ENCODE data around the gene SPATA6L.
A peak's percentile ranks its signal among the peaks of the same experiment; 100 is the strongest.

Gene SPATA6L

GRCh38 chr9:4666042-4666699, at the start of gene SPATA6L:
Gene SPATA6L, minus strand, starts transcription at chr9:4666480. Its CDS starts 230 bp downstream, at chr9:4666250.
- no peak for DNase-seq

- no peak for DNase-seq
These were observed 48.2 kb upstream of the SPATA6L start for GRCh38 chr9:4714266-4715016.

DNA sequence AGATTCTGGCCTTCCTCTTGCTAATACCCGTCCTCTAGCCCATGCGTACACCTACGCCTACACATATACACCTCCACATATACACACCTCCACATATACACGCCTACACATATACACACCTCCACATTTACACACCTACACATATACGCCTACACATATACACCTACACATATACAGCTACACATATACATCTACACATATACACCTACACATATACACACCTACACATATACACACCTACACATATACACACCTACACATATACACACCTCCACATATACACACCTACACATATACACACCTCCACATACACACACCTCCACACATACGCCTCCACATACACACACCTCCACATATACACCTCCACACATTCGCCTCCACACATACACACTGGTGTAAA, 47.6 kb upstream of the SPATA6L start:
- no peak for DNase-seq

- DNase-seq, result no peak
These were observed 43.1 kb upstream of the SPATA6L start for GRCh38 chr9:4709380-4709779.

GRCh38 chr9:4706971-4707622, 40.8 kb upstream of the SPATA6L start:
- DNase-seq, result no peak

DNA sequence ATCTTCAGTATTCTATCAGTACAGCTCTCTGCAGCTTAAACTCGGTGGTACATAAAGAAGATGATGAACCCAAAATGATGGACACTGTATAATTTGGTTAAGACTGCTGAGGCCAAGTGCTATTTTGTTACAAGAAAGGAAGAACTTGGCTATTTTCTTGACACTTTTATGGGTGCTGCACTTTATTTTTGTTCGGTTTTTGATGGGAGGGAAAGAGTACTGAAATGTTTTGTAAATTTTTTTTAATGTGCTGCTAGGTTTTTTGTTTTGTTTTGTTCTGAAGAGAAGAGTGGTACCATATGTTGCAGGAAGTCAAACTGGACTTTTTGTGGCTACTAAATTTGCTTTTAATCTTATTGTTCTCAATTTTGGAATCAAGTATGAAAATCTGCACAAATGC, 39.7 kb upstream of the SPATA6L start:
- DNase-seq, result no peak

DNA sequence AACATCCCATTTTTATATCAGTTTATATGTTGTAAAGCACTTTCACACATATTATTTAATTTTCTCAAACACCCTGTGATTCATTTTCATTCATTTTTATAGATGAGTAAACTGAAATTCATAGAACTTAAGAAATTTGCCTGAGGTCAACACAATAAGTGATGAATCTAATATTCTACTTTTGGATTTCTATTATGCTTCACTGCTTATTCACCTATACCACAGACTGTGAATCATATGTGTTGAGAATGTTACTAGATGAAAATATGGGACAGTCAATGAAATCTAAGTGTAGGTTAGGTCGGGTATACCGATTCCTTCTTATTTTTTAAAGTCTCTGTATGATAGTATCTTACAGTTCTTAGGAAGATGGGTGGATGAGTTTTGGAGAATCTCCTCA, 37.8 kb upstream of the SPATA6L start:
- DNase-seq, result no peak

- DNase-seq, result no peak
These were observed 35.2 kb upstream of the SPATA6L start for GRCh38 chr9:4701526-4701925.

GRCh38 chr9:4700932-4701331, 34.7 kb upstream of the SPATA6L start:
- no peak for DNase-seq

GRCh38 chr9:4700091-4700490, 33.8 kb upstream of the SPATA6L start:
- no peak for DNase-seq

DNA sequence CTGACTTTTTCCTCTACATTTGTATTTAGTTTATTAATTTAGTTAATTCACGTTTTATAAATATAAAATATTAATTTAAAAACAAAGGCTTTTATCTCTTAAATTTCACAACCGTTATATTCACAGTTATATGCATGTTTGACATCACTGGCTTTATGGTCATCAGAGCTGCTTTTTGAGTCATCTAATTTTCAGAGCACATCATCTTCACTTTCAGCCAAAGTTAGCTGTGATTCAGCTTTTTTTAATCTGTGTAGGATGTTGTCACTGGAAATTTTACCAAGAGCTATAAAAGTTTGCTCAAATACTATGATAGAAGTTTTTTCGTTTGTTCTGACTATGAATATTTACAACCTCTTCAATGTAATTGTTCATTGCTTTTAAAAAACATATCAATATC, 25.5 kb upstream of the SPATA6L start:
- DNase-seq, result no peak

DNA sequence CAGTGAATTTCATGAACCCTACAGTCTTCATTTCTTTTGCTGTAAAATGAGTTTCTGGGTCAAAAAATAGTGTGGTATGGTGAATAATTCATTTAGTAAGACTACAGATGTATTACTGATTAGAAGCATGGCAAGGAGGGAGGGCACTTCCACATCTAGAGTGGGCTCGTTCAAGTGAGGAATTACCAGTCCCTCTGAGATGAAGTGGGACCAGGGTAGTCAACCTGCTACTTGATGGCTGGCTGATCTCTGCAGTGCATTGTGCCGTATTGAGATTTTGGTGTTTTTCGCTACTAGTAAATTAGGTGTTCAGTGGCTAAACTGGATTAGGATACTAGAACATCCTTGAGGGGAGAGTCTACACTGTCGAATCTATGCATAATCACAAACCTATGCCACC, 23.9 kb upstream of the SPATA6L start:
- DNase-seq, result no peak

DNA sequence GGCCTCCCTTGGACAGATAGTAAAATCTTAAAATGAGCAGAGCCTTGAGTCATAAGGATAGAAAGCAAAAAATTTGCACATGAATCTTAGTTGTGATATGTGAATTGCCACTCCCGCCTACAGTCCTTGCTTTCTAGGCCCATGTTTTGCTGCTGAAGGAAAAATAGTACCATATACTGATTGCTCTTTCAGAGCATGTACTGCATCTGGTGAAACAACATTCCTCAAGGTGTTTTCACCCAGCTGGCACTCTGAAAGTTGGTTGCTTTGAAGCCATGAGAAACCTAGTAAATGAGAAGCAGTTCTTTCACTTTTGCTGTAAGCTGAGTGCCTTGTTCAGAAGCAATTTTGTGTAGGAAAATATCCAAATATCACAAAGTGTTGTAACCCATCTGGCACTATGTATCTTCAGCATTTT, 23.4 kb upstream of the SPATA6L start:
- DNase-seq, result no peak

GRCh38 chr9:4689021-4689420, 22.7 kb upstream of the SPATA6L start:
- DNase-seq, result no peak

DNA sequence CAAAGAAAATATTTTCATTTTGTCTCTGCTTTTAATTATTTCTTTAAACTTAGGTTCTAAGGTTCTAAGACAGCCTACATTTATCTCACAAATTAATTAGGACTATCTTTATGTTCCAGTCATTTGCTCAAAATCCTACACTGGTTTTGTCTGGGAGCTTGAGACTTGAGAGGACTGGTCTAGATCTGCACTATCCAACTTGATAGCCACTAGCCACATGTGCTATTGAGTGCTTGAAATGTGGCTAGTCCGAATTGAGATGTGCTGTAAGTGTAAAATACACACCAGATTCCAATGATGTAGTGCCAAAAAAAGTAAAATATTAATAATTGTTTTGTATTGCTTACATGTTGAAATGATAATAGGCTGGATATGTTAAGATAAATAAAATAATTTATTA, 20.3 kb upstream of the SPATA6L start:
- no peak for DNase-seq

DNA sequence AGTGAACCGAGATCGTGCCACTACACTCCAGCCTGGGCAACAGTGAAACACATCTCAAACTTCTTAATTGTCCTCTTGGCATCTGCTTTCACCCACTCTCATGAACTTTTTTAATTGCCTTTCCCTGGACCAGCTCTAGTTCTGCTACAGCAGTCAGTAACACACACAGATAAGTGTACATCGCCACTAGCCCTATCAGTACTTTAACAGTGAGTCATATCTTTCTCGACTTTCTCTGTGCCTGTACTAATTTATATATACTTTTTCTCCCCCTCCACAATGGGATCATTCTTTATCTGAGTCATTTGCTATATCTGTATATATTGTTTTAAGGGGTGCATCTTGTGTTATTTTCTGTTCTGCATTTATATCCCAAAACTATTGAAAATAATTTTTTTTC, 19.8 kb upstream of the SPATA6L start:
- no peak for DNase-seq

DNA sequence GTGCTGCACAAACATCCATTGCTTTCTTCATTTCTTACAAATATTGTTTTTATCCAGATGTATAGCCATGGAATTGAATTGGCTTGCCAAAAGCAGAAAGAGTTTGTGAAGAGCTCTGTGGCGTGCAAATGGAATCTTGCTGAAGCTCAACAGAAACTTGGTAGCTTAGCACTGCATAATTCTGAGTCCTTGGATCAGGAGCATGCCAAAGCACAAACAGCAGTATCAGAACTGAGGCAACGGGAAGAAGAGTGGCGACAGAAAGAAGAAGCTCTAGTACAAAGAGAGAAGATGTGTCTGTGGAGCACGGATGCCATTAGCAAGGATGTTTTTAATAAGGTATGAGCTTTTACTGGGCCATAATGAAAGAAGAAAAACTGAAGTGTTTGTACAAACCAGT, 18.5 kb upstream of the SPATA6L start:
- DNase-seq, result no peak

DNA sequence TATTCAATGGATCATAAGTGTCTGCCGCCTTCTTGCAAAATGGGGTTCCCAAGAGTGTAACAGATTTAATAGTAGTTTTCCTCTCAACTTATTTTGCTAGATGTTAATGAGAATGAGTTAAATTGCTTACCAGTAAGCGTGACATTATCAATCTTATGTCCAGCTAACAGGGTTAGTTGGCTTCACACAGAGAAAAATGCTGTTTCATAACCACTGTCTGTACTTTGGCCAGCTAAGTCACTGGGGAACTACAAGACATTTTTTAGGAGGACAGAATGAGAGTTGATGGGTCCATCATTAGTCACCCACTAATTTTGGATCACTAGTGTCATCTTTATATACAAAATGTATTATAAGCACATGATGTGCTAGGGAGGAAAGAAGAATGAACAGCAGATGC, 14.5 kb upstream of the SPATA6L start:
- no peak for DNase-seq

DNA sequence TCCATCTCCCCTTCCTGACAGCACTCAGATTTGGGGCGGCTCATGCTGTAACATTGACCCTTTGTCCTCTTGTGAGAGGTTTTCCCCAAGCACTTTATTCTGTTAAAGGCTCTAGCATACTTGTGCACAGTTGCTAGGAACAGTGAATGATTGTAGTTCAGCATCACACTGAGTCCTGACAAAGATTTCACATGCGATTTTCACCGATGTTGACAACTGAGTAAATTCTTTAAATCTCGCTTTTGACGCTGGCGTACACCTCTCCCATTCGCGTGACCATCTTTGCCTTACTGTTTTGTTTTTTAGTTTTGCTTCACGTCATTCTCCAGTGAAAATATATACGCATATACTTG, 13.9 kb upstream of the SPATA6L start:
- no peak for DNase-seq

DNA sequence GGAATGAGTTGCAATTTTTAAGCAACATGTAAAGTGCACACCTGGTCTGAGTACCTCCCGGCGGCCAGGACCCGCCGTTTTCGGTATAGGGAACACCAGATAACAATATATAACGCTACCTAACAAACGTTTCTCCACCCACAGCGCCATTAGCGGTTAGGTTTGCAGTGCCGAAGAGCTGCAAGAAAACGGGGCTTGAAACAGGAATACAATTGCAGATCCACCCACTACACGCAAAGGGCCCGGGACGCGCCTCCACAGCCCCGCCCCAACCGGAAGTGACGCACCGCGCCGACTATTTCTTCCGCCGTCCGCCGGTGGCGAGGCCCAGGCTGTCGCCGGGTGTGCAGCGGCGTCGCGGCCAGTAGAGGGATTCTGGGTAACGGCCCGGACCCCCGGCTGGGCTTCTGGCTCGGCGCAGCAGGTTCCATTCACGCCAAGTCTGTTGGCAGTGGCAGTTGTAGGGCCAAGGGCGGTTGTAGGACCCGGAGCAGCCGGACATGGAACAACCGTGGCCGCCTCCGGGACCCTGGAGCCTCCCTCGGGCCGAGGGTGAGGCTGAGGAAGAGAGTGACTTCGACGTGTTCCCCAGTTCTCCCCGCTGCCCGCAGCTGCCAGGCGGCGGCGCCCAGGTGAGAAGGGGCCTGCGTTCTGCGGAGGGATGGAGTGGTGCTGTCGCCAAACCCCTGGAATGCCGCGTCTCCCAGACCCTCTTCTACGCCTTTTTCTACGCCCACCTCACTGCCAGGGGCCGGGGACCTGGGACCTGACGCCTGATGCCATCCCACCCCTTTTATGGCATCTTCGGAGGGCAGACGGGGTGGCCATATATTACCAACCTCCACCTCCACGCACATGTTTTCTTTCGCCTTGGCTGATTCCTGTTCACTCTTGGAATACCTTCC, 13.2 kb upstream of the SPATA6L start, which contains the start of gene CDC37L1:
Gene CDC37L1, plus strand, starts transcription at position 302 of the 905 bp plus-strand sequence. Its CDS starts 199 bp downstream, at position 501.
- DNase-seq, result peak; percentile 86

DNA sequence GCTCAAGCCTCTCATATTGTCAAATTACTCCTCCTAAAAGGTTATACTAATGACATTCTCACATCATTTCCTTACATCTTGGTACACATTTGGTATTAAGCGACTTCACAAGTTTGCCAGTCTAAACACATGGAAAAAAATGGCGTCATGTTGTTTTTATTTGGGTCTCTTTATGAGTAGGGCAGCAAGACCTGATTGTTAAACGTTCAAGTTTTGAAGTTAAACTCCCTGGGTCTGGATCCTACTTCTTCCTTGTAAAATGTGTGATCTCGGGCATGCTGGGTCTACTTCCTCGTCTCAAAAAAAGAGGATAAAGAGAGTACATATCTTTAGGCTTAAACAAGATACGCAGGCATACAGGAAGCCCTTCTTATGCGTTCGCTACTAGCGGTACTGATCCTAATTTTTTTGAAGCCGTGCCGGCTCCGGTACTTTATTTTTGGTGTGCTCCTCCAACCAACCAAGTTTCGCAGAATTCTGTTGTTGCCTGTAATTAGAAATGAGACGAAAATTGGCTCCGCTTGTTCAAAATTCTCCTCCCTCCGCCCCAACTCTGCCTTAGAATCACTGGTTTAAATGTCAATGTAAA, 12.5 kb upstream of the SPATA6L start:
- no peak for DNase-seq

DNA sequence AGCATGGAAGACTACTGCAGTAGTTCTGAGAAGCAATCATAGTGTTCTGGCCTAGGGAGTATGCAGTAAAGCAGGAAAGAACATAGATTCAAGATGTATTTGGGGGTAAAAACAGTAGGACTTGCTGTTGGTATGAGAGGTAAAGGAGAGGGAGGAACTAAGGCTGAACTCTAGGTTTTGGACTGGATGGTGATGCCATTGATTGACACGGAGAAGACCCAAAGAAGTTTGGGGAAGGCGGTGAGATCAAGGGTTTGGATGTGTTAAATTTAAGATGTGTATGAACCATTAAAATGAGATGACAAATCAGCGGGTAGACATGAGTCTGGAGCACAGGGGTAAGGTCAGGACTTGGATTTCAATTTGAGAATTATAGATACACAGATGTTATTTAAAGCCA, 11.1 kb upstream of the SPATA6L start:
- no peak for DNase-seq

DNA sequence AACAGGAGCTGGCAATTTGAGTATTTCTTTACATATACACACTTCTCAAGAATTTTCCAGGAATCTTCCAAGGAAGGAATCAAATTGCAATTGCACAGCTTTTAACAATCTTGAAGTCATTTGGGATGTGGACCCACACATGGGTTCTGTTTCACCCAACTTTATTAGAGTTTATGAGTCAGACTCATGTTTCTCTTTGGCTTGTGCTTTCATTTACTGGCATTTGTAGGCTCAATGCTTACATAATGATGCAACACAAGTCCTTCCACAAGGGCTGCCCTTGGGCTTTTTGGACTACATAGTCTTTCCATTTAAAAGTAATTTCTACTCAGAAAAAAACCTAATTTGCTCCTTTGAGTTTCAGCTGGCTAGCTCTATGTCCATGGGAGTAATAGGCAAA, 8.5 kb upstream of the SPATA6L start:
- DNase-seq, result no peak

Data from GOT3 (cell line).